IgD-negative memory B cell (primary cell): ENCODE results near the gene CPA4. TPM values are rescaled to one million over a fixed set of nuclear protein-coding genes. Genes with fewer than 3 reads are reported as not detected.
A peak's percentile ranks its signal among the peaks of the same experiment; 100 is the strongest.

Experiments used
- H3K27ac Mint-ChIP-seq, 3 donors: one replicate each; pipeline ENCODE4 v1.8.0; 2020 to 2022; ENCODE audit warnings: mild to moderate bottlenecking in 3 of 3, mixed read lengths in 3 of 3, moderate library complexity in 1 of 3
- H3K27me3 Mint-ChIP-seq: one replicate; pipeline ENCODE4 v1.8.0; 2021; ENCODE audit warnings: mixed read lengths
- H3K36me3 Mint-ChIP-seq: one replicate; pipeline ENCODE4 v1.8.0; 2020; ENCODE audit warnings: mild to moderate bottlenecking, mixed read lengths
- H3K4me1 Mint-ChIP-seq, 3 donors: one replicate each; pipeline ENCODE4 v1.8.0; 2020 to 2022; ENCODE audit warnings: mixed read lengths in 3 of 3, mild to moderate bottlenecking in 1 of 3
- H3K4me3 Mint-ChIP-seq, 4 donors: one replicate each; pipeline ENCODE4 v1.8.0; 2020 to 2022; ENCODE audit warnings: mild to moderate bottlenecking in 4 of 4, mixed read lengths in 4 of 4, moderate library complexity in 3 of 4
- H3K9me3 Mint-ChIP-seq, 3 donors: one replicate each; pipeline ENCODE4 v1.8.0; 2020 to 2021; ENCODE audit warnings: mixed read lengths in 3 of 3, mild to moderate bottlenecking in 1 of 3
- polyA plus RNA-seq: library from polyadenylated mRNA; unstranded; fragments of 300-500 nt; fragmentation: Illumina TruSeq; gene quantifications from one replicate; pipeline ENCODE4 v1.2.3, GENCODE V29; 2021

CPA4 gene
- polyA plus RNA-seq, 1 donor from 2014 or later = not detected

DNA sequence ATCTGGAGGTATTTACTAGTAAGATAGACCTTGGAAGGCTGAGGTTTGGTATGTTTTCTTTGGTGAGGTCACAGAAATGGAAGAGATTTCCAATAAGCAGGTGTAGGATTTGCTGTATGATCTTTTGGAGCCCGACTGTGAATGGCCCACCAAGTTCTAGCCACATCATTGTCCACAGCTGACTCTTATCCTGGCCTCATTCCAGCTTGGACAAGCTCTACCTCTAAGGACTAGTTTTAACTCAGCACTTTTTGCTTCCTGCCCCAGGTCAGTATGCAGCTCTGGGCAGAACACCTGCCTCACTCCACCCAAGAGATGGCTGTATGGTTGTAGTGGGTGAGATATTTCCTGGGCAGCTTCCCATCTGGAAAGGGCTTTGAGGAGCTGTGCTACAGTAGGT lies 6.1 kb upstream of the CPA4 start:
- H3K4me1 Mint-ChIP-seq = peaks cover 0 to 3% (median 2%) of the 10 kb centered on the region in 3 donors
- H3K36me3 Mint-ChIP-seq = peaks cover 4% of the 10 kb centered on the region
- H3K27me3 Mint-ChIP-seq = peaks cover 10% of the 10 kb centered on the region
- H3K9me3 Mint-ChIP-seq = no peaks in the 10 kb centered on the region
- no peak overlapping the region for H3K27ac Mint-ChIP-seq
- no peak overlapping the region for H3K4me3 Mint-ChIP-seq

DNA sequence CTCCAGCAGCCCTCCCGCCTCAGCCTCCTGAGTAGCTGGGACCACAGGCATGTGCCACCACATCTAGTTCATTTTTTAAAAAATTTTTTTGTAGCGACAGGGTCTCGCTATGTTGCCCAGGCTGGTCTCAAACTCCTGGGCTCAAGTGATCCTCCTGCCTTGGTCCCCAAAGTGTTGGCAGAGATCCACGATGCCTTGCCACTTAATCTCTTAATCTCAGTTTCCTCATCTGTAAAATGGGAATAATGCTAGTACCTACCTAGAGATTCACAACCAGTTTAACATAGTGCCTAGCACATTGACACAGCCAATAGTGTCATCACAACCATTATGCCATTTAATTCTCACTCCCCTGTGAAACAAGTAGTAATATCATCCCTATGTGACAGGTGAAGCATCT lies 4.8 kb upstream of the CPA4 start:
- H3K4me1 Mint-ChIP-seq = peaks cover 0 to 3% (median 3%) of the 10 kb centered on the region in 3 donors
- no peak overlapping the region for H3K27ac Mint-ChIP-seq
- H3K27me3 Mint-ChIP-seq = peaks cover 10% of the 10 kb centered on the region
- no peak overlapping the region for H3K4me3 Mint-ChIP-seq
- H3K9me3 Mint-ChIP-seq = no peaks in the 10 kb centered on the region
- H3K36me3 Mint-ChIP-seq = peaks cover 4% of the 10 kb centered on the region

DNA sequence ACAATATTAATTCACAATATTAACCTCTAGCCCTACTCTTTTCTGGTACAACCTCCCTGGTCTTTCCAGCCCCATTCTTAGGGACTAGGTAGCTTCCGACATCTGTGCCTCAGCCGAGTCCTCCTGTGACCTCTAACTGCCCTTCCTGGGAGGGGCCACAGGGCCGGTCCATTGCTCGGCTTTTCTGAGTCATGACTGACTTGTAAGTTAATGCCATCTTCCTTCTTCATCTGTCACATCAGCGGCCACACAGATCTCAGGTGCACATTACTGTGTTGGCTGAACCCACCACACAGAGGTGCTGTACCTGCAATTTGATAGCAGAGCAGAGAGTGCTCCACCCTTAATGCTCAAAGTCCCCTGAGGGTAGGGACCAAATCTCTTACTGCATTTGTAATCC lies 4.1 kb upstream of the CPA4 start:
- Mint-ChIP-seq H3K9me3 (no peaks in the 10 kb centered on the region), H3K36me3 (peaks cover 4% of the 10 kb centered on the region), H3K27me3 (peaks cover 7% of the 10 kb centered on the region), H3K27ac (no peak overlapping the region), H3K4me3 (no peak overlapping the region), H3K4me1 (peaks cover 0 to 7% (median 4%) of the 10 kb centered on the region in 3 donors)

DNA sequence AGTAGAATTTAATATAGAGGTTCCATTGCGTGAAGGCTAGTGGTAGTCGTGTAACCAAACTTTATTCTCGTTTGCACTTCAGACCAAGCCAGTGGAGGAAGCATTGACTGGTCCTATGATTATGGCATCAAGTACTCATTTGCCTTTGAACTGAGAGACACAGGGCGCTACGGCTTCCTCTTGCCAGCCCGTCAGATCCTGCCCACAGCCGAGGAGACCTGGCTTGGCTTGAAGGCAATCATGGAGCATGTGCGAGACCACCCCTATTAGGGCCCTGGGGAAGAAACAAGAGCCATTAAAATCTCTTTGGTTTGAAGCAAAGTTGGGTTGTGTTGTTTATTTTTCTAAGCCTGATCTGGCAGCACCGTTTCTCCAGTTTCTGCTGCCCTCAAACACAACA lies 3.5 kb upstream of the CPA4 start:
- H3K27ac Mint-ChIP-seq = no peak overlapping the region

DNA sequence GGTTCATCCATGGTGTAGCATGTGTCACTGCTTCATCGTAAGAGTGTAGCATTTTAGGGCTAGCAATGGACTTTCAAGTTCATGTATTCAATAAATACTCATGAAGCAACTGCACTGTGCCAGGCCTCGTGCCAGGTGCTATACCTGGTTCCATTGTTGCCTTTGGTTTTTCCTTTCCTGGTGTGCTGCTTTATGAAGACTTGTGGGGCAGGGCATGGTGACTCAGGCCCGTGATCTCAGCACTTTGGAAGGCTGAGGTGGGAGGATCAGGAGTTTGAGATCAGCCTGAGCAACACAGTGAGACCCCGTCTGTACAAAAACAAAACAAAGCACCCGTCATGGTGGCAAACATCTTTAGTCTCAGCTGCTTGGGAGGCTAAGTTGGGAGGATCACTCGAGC lies 2.2 kb upstream of the CPA4 start:
- peaks cover 0 to 7% (median 4%) of the 10 kb centered on the region in 3 donors for H3K4me1 Mint-ChIP-seq
- H3K27ac Mint-ChIP-seq = no peak overlapping the region
- no peak overlapping the region for H3K4me3 Mint-ChIP-seq
- H3K36me3 Mint-ChIP-seq = peaks cover 1% of the 10 kb centered on the region
- H3K27me3 Mint-ChIP-seq = peaks cover 1% of the 10 kb centered on the region
- no peaks in the 10 kb centered on the region for H3K9me3 Mint-ChIP-seq

More for the DNA sequence above, 3.5 kb upstream of the CPA4 start:
- peaks cover 0 to 7% (median 4%) of the 10 kb centered on the region in 3 donors for H3K4me1 Mint-ChIP-seq
- H3K27me3 Mint-ChIP-seq = peaks cover 1% of the 10 kb centered on the region
- H3K4me3 Mint-ChIP-seq = no peak overlapping the region
- H3K36me3 Mint-ChIP-seq = peaks cover 4% of the 10 kb centered on the region
- H3K9me3 Mint-ChIP-seq = no peaks in the 10 kb centered on the region

DNA sequence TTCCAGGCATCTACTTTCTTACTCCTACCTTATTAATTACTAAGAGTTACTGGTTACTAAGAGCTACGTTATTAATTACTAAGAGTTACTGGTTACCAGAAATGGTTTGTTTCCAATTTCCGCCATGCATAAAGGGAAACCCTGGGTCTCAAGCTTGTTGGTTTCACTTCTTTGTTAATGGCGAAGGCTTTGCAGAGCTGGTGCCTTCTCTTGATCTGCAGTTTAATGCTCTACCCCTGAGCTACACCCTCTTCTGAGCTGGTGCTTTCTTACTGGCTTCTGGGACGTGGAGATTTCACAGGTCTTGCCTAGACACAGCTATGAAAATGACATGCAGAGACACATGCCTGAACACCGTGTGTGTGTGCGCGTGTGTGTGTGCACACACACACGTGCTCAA lies 560 bp downstream of the CPA4 start:
- Mint-ChIP-seq H3K36me3 (no peaks in the 10 kb centered on the region), H3K9me3 (no peaks in the 10 kb centered on the region), H3K4me3 (peak overlapping the region in 1 of 4 donors; percentile 7), H3K27ac (no peak overlapping the region), H3K27me3 (peaks cover 1% of the 10 kb centered on the region), H3K4me1 (peaks cover 0 to 7% (median 4%) of the 10 kb centered on the region in 3 donors)

DNA sequence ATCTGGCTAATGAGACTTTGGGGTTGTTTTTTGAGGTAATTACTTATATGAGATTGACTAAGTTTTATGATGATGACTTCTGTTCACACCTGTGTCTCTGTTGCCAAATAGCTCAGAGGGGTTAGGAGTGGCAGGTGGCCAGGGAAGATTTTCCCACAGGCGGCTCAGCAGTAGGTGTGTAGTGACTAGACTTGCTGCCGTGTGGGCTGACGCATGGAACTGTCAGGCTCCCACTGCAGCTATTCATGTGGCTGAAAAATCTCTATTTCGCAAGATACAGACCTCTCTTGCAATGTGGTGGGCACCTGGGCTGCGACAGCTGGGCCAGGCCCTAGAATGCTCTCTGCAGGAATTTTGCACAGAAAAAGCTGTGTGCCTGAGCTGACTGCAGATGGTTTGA lies 1.4 kb downstream of the CPA4 start:
- Mint-ChIP-seq H3K27ac (no peak overlapping the region), H3K4me1 (peaks cover 0 to 7% (median 4%) of the 10 kb centered on the region in 3 donors), H3K27me3 (peaks cover 1% of the 10 kb centered on the region), H3K4me3 (no peak overlapping the region), H3K9me3 (no peaks in the 10 kb centered on the region), H3K36me3 (no peaks in the 10 kb centered on the region)

DNA sequence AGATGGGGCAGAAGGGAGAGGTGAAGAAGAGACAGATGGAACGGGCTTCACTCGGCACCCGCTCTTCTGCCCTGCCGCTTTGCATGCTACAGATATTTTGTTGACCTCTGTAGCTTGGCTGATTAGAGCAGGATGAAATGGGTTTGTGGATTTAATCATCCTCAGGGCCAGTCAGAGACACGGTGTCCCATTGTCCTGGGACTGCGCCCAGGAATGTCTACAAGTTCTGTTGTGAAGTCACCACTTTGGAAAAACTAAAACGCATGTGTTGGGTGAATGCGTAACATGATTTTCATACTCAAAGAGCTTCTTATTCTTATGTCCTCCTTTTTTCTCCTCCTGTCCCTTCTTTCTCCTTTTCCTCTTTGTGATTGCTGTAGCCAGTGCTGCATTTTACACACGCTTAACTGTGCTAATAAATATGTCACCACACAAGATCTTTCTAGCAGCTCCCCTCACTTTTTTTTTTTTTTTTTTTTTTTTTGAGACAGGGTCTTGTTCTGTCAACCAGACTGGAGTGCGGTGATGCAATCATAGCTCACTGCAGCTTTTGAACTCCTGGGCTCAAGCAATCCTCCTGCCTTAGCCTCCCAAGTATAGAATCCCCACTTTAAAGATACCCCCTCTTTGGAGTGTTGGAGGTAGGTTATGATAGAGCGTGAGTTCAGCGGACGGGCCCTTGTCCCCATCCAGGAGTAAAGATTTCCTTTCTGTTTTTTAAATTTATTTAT lies 3.4 kb downstream of the CPA4 start:
- no peaks in the 10 kb centered on the region for H3K9me3 Mint-ChIP-seq
- no peaks in the 10 kb centered on the region for H3K27me3 Mint-ChIP-seq
- no peak overlapping the region for H3K4me3 Mint-ChIP-seq
- no peaks in the 10 kb centered on the region for H3K36me3 Mint-ChIP-seq
- H3K4me1 Mint-ChIP-seq = peaks cover 0 to 7% (median 4%) of the 10 kb centered on the region in 3 donors
- H3K27ac Mint-ChIP-seq = no peak overlapping the region

DNA sequence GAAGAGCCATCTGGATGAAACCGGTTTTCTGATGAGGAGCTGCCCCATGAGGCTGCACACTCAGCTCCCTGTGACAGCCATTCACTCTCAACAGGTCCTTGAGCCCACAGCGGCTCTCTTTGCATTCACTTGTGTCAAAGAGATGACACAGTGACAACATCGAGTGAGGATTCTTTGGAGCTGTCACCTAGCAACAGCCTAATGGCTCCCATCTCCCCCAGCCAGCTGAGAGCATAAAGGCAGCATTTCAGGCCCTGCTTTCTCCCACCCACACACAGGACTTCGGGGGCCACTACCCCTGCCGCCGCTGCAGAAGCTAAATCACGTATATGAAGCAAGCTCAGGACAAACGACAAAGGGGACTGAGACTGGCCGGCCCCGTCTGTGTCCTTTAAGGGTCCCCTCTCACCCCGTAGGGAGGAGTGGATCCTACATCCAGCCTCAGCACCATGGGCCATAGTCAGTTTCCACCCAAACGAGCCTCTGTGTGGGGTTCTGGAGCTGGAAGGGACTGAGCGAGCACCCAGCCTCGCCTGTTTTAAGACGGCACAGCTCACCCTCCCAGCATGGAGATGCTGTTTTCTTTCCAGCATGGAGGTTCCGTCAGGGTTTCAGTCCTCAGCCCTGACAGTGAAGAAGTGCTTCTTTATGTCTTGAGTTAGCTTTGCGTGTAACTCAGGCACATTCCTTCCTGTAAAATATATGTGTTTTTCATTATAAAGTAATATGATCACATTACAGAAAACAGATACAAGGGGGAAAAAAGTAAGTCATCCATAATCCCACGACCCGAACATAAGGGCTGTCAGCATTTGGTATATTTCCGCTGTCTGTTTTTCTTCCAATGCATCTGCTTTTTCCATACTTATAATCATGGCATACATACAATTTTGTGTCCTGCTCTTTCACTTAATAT lies 4.9 kb downstream of the CPA4 start:
- H3K27ac Mint-ChIP-seq = no peak overlapping the region
- H3K4me3 Mint-ChIP-seq = no peak overlapping the region
- peaks cover 0 to 7% (median 4%) of the 10 kb centered on the region in 3 donors for H3K4me1 Mint-ChIP-seq
- no peaks in the 10 kb centered on the region for H3K36me3 Mint-ChIP-seq
- peaks cover 3% of the 10 kb centered on the region for H3K27me3 Mint-ChIP-seq
- H3K9me3 Mint-ChIP-seq = no peaks in the 10 kb centered on the region

DNA sequence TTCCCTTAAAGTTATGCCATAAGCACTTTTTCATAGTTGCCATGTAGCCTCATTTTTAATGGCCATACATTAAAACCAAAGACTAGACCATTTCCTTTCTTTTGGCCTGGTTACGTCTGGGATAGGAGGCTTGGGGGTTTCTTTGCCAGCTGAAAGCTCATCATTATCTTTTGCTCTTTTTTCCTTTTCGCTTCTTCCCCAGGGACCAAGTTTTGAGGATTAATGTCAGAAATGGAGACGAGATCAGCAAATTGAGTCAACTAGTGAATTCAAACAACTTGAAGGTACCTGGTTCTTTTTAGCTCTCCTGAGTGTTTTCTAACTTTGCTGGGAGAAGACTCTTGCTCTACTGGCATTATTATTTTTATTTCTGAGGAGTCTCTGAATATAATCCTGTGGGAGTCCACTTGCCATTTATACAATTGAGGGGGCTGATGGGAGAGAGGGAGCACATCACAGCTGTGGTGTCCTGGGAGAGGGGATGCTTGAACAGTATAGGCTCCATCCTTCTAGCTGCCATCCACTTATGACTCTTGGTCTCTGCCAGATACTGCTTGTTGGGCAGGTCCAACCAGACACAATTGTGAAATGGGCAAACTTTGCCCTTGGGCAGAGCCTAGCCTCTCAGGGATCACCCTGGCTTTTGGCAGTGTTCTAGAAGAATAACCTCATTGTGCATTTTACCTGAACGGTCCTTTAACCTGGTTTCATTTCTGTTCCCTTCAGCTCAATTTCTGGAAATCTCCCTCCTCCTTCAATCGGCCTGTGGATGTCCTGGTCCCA lies 5.8 kb downstream of the CPA4 start:
- Mint-ChIP-seq H3K27me3 (peaks cover 3% of the 10 kb centered on the region), H3K9me3 (no peaks in the 10 kb centered on the region), H3K4me3 (no peak overlapping the region), H3K36me3 (no peaks in the 10 kb centered on the region), H3K27ac (no peak overlapping the region), H3K4me1 (peaks cover 0 to 2% (median 0%) of the 10 kb centered on the region in 3 donors)

DNA sequence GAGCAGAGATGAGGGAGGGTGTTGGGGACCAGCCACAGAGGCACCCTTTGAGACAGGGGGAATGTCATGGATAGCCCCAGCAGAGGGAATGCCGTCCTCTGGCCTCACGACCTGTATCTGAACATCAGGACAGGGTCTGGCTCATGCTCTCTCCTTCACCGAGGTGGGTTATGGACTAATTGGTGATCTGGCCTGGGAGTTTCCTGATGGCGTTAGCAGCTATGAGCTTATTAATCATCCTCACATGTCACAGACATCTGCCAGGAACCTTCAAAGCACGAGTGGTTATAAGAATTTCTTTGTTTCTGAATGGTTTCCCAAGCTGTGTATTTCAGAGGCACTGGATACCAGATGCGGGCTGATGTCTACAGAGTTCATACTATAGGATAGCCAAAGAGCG lies 6.9 kb downstream of the CPA4 start:
- Mint-ChIP-seq H3K27ac (no peak overlapping the region), H3K27me3 (peaks cover 3% of the 10 kb centered on the region), H3K4me3 (no peak overlapping the region), H3K9me3 (no peaks in the 10 kb centered on the region), H3K36me3 (no peaks in the 10 kb centered on the region), H3K4me1 (no peaks in the 10 kb centered on the region)

DNA sequence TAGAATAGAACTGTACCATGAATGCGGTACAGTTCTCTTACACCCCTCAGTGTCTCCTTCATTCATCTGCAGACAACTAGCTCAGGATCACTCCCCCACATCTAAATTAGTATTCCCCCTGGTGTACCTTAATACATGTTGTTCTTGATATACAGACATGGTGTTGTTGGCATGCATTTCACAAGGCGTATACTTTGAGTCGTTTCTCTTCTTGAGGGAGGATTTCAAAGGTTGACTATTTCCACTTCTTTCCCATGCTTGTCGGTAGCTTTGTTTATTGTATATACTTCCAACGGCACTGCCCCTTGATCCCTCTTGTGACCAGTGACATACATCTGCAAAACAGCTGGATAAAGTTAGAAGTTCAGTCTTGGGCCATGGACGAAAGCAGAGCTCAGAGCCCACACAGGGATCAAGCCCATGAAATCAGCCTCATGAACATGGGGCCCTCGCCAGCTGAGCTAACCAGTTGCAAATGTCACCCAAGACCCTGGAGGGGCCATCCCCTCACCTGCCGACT lies 8.6 kb downstream of the CPA4 start:
- Mint-ChIP-seq H3K9me3 (no peaks in the 10 kb centered on the region), H3K4me1 (no peaks in the 10 kb centered on the region), H3K4me3 (no peak overlapping the region), H3K27me3 (peaks cover 3% of the 10 kb centered on the region), H3K36me3 (no peaks in the 10 kb centered on the region), H3K27ac (no peak overlapping the region)

DNA sequence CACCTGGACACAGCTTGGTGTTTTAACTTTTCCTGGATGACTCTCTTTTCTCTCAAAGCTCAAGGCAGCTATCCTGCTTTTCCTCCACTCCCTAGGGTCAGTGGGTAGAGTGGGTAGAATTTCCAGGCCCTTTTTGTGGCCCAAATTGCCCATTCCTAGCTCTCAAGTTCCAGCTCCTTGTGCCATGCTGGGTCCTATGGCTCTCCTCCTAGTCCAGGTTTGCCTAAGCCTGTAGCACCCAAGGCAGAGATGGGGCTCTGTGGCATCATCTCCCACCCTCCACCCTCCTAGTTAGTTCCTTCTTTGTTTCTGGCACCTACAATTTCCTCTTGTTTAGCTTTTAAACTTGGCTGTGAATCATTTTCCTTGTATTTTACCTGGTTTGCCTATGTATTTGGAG lies 9.7 kb downstream of the CPA4 start:
- no peaks in the 10 kb centered on the region for H3K4me1 Mint-ChIP-seq
- H3K27ac Mint-ChIP-seq = no peak overlapping the region
- no peaks in the 10 kb centered on the region for H3K36me3 Mint-ChIP-seq
- no peak overlapping the region for H3K4me3 Mint-ChIP-seq
- no peaks in the 10 kb centered on the region for H3K9me3 Mint-ChIP-seq
- peaks cover 3% of the 10 kb centered on the region for H3K27me3 Mint-ChIP-seq

DNA sequence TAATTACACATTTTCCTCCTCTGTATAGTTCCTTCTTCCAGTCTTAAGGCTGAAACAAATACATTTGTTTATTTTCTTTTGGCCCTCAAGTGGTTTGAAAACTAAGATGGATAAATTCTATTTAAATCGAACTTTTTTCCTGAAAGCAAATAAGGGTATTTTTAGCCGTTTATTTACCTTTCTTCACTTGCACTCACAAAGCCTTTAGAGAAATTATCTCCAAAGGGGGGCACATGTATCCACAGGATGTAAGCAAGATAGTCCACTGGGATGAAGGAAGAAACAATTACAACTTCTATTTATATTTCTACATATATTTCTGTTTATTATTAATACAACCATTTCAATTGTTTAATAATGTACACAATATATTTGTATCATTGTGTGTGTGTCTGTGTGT lies 10.2 kb downstream of the CPA4 start:
- H3K4me3 Mint-ChIP-seq = no peak overlapping the region
- no peak overlapping the region for H3K27ac Mint-ChIP-seq
- H3K36me3 Mint-ChIP-seq = no peaks in the 10 kb centered on the region
- no peaks in the 10 kb centered on the region for H3K9me3 Mint-ChIP-seq
- H3K27me3 Mint-ChIP-seq = peaks cover 3% of the 10 kb centered on the region
- H3K4me1 Mint-ChIP-seq = no peaks in the 10 kb centered on the region

DNA sequence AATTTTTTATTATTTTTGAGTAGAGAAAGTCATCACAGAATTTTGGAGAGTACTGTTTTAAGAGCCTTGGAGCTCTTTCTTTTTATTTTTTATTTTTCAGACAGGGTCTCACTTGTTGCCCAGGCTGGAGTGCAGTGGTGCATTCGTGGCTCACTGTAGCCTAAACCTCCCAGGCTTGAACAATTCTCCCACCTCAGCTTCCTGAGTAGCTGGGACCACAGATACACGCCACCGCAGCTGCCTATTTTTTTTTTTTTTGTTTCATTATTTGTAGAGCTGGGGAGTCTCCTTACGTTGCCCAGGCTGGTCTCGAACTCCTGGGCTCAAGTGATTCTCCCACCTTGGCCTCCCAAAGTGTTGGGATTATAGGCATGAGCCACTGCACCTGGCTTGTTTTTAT lies 10.6 kb downstream of the CPA4 start:
- H3K36me3 Mint-ChIP-seq = no peaks in the 10 kb centered on the region
- H3K9me3 Mint-ChIP-seq = no peaks in the 10 kb centered on the region
- peaks cover 3% of the 10 kb centered on the region for H3K27me3 Mint-ChIP-seq
- H3K4me1 Mint-ChIP-seq = no peaks in the 10 kb centered on the region
- H3K27ac Mint-ChIP-seq = no peak overlapping the region
- H3K4me3 Mint-ChIP-seq = no peak overlapping the region
